GM12891 (cell line): ENCODE results near the gene HTT.

ENCODE experiments used
- DNase-seq: peaks from one replicate; pipeline ENCODE4 v3.0.0; 2011; ENCODE audit warnings: low spot score; ENCODE audit not compliant: insufficient read length
- FAIRE-seq: peaks from 2 replicates; lab custom pipeline; 2011; peaks lifted over from hg19 to GRCh38; lab: Jason Lieb, UNC
- PAX5 ChIP-seq: IDR thresholded peaks from 2 replicates; pipeline ENCODE4 v1.6.1; 2011; ENCODE audit warnings: low read length, moderate library complexity, mild to moderate bottlenecking; ENCODE audit not compliant: insufficient read depth, severe bottlenecking
- POLR2A ChIP-seq: IDR thresholded peaks from 2 replicates; pipeline ENCODE4 v1.6.1; 2011; ENCODE audit warnings: low read depth, low read length, control low read depth
- POLR2AphosphoS5 ChIP-seq: IDR thresholded peaks from 2 replicates; pipeline ENCODE4 v1.6.1; 2011; ENCODE audit warnings: low read depth, low read length, control low read depth
- POU2F2 ChIP-seq: IDR thresholded peaks from 2 replicates; pipeline ENCODE4 v1.6.1; 2011; ENCODE audit warnings: low read depth, mild to moderate bottlenecking, control low read depth, low read length, moderate library complexity
- SPI1 ChIP-seq: IDR thresholded peaks from 2 replicates; pipeline ENCODE4 v1.6.1; 2011; ENCODE audit warnings: low read depth, low read length, control low read depth
- TAF1 ChIP-seq: IDR thresholded peaks from 2 replicates; pipeline ENCODE4 v1.6.1; 2011; ENCODE audit warnings: low read depth, low read length, control low read depth

Gene HTT

GRCh38 chr4:3285558-3286334 lies 211.3 kb downstream of the HTT start:
- FAIRE-seq (no peak), DNase-seq (peak; percentile 77)
- no peak for TF ChIP-seq POLR2AphosphoS5
- TF ChIP-seq SPI1, result no peak; the same call in 1 of the 2 replicates
- no peak for TF ChIP-seq PAX5
- 0 out of 2 replicates have a peak, but pooled peaks have one; percentile 28 for TF ChIP-seq POU2F2

GRCh38 chr4:3286335-3287175 lies 212.1 kb downstream of the HTT start:
- peak; percentile 94 for FAIRE-seq
- no peak for DNase-seq
- TF ChIP-seq PAX5 (peak; percentile 34), POLR2A (no peak), SPI1 (peak; percentile 98; the same call in 1 of the 2 replicates)

- TF ChIP-seq POLR2AphosphoS5 (no peak), TAF1 (no peak), PAX5 (no peak), POLR2A (no peak), SPI1 (no peak), POU2F2 (no peak)
- FAIRE-seq, result no peak
These were observed 212.9 kb downstream of the HTT start for GRCh38 chr4:3287271-3287971.

GRCh38 chr4:3287972-3288570 lies 213.6 kb downstream of the HTT start:
- no peak for FAIRE-seq
- TF ChIP-seq PAX5 (no peak), POLR2AphosphoS5 (no peak), POLR2A (no peak), SPI1 (no peak), TAF1 (no peak), POU2F2 (no peak)
- DNase-seq, result no peak

More at GRCh38 chr4:3287271-3287971, 212.9 kb downstream of the HTT start:
- DNase-seq, result no peak

- FAIRE-seq, result no peak
These were observed 214.2 kb downstream of the HTT start for GRCh38 chr4:3288571-3289094.

GRCh38 chr4:3290476-3290875 lies 216.0 kb downstream of the HTT start:
- DNase-seq (no peak), FAIRE-seq (no peak)
- TF ChIP-seq POU2F2 (no peak), POLR2AphosphoS5 (no peak), TAF1 (no peak), PAX5 (no peak), POLR2A (no peak), SPI1 (no peak)

More at GRCh38 chr4:3288571-3289094, 214.2 kb downstream of the HTT start:
- no peak for DNase-seq
- TF ChIP-seq SPI1, result no peak
- no peak for TF ChIP-seq POLR2A

GRCh38 chr4:3290889-3291321 lies 216.4 kb downstream of the HTT start:
- FAIRE-seq, result no peak
- no peak for TF ChIP-seq TAF1
- no peak for TF ChIP-seq POLR2AphosphoS5
- TF ChIP-seq POLR2A, result no peak
- no peak for TF ChIP-seq POU2F2
- no peak for TF ChIP-seq PAX5
- TF ChIP-seq SPI1, result no peak
- DNase-seq, result no peak

GRCh38 chr4:3291411-3291968 lies 217.0 kb downstream of the HTT start:
- no peak for DNase-seq
- no peak for FAIRE-seq
- TF ChIP-seq POU2F2, result no peak
- TF ChIP-seq SPI1, result no peak
- no peak for TF ChIP-seq TAF1
- no peak for TF ChIP-seq PAX5
- TF ChIP-seq POLR2AphosphoS5, result no peak
- TF ChIP-seq POLR2A, result no peak
